GM21717 (cell line): ENCODE data around the gene CD93.

Source experiments
- ATAC-seq: cut with Tn5 transposase; IDR thresholded peaks from one replicate; pipeline ENCODE4 v1.9.1; 2021; ENCODE audit warnings: mild to moderate bottlenecking, moderate library complexity; ENCODE audit not compliant: unreplicated experiment

CD93 gene, protein sequence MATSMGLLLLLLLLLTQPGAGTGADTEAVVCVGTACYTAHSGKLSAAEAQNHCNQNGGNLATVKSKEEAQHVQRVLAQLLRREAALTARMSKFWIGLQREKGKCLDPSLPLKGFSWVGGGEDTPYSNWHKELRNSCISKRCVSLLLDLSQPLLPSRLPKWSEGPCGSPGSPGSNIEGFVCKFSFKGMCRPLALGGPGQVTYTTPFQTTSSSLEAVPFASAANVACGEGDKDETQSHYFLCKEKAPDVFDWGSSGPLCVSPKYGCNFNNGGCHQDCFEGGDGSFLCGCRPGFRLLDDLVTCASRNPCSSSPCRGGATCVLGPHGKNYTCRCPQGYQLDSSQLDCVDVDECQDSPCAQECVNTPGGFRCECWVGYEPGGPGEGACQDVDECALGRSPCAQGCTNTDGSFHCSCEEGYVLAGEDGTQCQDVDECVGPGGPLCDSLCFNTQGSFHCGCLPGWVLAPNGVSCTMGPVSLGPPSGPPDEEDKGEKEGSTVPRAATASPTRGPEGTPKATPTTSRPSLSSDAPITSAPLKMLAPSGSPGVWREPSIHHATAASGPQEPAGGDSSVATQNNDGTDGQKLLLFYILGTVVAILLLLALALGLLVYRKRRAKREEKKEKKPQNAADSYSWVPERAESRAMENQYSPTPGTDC

DNA sequence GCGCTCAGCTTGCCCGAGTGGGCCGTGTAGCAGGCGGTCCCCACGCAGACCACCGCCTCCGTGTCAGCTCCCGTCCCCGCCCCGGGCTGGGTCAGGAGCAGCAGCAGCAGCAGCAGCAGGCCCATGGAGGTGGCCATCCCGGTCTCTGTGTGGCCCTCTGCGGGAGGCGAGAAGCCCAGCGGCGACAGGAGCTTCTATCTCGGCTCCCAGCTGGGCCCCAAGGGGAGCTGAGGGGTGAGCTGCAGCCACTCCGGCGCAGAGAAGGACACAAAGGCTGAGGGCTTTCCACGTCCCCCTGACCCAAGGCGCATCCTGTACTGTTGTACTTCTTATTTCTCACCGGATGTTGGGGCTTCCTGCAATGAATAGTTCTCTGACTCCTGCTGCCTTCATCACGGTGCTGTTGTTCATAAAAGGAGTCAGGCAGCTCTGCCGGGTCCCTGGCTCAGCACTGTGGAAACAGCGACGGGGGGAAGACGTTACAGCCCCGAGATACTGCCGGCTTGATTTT is at the start of gene CD93:
Gene CD93, minus strand, starts transcription at position 269 of the 511 bp plus-strand sequence. Its CDS starts 132 bp downstream, at position 137.
- no peak for ATAC-seq

DNA sequence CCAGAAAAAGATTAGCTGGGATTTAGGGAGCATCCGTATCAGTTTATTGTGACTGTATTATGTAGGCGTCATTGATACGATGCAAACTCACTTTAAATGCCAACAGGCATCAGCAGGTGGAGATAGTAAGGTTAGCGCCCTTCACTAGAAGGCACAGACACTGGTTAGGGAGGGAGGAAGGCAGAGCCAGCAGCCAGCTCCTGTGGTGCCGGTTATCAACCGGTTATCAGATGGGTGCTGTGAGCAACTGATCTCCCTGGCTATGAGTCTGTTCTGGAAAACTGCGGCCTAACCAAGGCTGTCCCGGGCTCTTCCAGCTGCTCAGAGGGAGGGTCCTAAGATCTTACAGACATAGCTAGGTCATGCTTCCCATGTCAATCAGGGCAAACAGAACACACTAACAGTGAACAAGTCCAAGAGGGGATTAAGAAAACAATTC is 47.5 kb upstream of the CD93 start:
- no peak for ATAC-seq

- no peak for ATAC-seq
Observed at GRCh38 chr20:23132930-23133559, 46.9 kb upstream of the CD93 start.

DNA sequence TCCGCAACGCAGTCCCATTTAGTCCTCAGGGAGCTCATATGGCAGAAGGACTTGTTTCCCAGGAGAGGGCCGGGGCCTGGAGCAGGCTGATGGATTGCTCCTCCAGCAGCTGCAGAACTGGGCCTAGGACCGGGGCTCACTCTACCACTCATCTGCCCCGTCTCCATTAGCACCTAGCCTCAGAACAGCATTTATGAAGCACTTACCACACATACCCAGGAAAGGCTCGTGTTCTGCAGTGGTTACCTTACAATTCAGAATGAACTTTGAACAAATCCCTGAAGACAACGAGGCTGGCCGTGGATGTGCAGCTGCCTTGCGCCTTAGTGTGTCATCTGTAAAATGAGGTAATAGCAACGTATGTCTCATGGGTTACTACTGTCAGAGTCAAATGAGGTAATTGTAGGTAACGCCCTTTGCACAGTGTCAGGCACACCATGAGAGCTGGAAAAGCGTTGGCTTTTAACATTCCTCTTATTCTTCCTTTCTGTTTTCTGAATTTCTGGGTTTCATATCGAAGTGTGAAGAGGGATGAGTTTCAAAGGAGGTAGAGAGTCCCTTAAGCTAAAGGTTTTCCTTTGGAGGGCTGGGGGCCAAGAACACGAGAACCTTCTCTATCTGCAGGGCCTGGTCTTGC is 46.3 kb upstream of the CD93 start:
- ATAC-seq = no peak

DNA sequence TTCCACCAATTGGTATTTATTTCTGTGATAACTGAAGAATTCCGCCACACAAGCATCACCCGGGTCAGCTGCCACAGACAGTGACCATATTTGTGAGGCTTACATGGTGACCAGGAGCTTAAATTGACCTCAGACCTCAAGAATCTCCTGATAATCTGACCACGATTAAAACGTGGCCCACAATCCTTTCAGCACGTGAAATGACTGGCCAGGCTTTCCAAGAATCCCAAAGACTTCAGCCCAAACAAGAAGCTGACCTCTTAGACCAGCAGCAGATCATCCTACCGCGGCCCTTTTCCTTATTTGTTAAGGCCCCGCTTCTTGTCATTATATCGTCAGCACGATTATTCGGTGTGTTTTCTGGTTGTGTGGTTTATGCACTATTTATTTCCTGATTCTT is 45.6 kb upstream of the CD93 start:
- no peak for ATAC-seq

GRCh38 chr20:23130622-23131140 is 44.6 kb upstream of the CD93 start:
- ATAC-seq = no peak

DNA sequence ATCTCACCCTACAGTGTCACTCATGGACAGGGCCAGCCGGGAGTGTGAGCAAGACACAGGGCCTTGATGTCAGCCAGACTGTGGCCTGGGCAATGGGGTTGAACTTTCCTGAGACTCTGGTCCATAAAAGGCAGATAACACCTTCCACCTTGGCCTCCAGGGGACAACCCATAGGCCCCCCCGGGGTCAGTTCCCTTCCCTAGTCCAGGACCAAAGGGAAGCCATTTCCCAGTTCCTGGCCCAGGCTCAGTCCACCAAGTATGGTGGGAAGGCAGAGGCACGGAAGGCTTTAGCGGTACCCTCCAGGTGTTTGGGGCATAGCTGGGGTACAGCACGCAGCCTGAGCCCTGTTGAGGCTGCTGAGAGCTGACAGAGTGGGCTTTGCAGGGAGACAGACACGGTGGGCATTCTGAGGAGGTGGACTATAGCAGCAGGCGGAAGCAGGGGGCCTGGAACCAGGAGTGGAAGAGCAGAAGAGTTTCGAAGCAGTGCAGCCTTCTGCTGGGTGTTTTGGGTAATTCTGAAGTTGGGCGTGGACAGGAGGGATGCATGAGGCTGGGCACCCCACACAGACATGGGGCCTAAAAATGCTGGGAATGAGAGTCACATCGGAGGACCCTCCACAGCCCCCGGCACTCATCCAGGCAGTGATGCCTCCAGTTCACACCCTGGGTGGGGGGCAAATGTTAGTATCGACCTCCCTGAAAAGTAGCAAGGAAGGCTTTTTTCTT is 43.9 kb upstream of the CD93 start:
- no peak for ATAC-seq

DNA sequence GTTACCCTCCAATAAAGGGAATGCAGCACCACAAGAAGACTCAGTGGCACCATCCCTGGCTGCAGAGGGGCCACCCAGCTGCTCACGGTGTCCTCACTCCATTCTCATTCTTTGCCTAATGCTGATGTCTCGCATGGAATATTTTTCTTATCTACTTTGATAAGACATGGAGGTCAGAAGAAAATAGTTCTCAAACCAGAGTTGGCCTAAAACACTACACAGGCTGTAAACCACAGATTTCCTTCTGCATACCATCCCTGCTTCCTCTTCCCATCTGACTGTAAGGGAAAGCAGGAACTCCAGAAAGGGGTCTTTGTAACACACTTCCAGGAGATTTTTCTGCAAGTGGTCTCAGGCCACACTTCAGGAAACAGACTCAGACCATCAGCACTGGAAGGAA is 43.1 kb upstream of the CD93 start:
- no peak for ATAC-seq

- ATAC-seq = no peak
Observed at GRCh38 chr20:23128461-23129125, 42.5 kb upstream of the CD93 start.

DNA sequence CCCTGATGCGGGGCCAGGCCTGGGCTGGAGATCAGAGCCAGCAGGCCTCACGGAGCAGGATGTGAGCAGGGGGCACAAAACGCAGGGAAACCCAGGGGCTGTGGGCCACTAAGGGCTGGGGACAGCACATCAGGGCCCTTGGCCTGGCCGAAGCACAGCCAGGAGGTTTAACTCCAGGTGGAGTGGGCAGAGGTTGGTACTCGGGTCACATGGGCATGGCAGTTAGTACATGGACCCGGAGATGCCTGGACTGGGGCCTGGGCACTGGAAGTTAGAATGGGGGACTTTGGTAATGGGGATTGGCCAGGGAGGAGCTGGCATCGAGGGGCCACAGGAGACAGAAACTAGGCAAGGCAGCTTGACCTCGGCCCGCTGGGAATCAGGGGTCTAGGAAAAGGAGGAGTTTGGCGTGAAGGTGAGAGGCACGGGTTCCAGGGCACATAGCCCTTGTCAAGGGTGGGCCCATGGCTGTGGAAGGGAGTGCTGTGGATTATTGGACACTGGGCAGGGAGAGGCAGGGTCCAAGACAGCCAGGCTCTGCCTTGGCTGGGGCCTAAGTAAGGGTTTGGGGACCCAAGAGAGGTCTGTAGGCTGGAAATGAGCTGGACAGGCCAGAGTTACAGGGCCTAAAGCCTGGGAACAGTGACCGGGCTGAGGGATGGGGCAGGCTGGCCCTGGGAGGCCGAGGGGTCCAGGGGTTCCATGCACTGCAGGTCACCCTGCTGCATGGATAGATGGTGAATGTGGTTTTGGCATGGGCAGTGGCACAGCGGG is 41.6 kb upstream of the CD93 start:
- ATAC-seq = no peak

DNA sequence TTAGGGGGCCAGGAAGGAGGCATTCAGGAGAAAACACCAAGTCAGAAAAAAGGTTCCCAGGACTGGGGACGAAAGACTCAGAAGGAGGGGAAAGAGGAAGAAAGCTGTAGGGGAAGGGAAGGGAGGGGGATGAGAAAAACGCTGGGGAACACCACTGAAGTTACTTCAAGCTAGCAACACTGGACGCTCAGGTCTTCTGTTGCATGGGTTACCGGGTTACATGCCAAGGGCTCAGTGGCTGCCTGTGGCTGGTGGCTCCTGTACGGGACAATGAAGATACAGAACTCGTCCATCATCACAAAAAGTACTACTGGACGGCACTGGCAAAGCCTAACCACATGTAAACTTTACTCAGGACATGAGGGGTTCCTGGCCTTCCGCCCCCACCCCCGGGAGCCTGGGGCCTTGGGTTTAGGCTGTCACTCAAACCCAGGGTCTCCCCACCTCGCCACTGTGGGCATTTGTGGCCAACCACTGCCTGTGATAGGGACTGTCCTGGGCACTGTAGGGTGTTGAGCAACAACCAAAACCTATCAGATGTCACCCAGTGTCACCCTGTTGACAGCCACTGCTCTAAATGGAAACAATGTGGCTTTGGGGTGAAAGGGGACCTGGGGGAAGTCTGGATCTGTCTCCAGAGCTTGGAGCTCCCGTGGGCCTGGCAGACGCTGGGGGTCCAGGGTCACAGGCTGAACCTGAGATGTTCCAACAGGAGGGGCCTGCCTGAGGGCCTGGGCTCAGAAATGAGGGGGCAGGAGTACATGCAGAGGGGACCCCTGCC is 40.3 kb upstream of the CD93 start:
- ATAC-seq = no peak

GRCh38 chr20:23125625-23126191 is 39.6 kb upstream of the CD93 start:
- no peak for ATAC-seq

- no peak for ATAC-seq
Observed at GRCh38 chr20:23125159-23125558, 39.0 kb upstream of the CD93 start.

DNA sequence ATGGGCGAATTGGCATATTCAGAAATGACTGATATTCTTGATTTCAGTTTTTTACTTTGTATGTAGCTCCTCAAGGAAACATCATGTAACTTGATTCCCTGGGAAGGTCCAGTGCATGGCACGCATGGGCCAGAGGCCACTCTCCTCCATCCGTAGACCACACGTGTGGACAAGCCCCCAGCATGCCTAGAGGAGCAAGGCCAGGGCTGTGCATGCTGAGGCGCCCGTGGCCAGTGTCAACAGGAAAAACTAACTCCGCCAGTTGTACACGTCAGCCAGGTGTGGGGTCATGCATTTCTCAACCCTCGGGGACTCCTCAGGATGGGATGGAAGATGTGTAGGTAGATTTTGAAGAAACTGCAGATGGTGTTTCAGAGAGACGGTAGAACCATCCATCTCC is 37.8 kb upstream of the CD93 start:
- ATAC-seq = no peak

GRCh38 chr20:23122796-23123655 is 36.9 kb upstream of the CD93 start:
- ATAC-seq = no peak

- ATAC-seq = no peak
Observed at GRCh38 chr20:23122321-23122720, 36.2 kb upstream of the CD93 start.

- ATAC-seq = no peak
Observed at GRCh38 chr20:23121751-23122320, 35.7 kb upstream of the CD93 start.
